Ovary (tissue), 3 donors: ENCODE data around the gene ATP23.

ENCODE experiments used
- CTCF ChIP-seq, 3 donors: fragments of 450-650 bp in 2 of 3; fragments of 200-600 bp in 1 of 3; IDR thresholded peaks; one replicate each; pipeline versions ENCODE4 v1.5.1 to v1.8.0; 2016 to 2022; ENCODE audit warnings: antibody characterized with exemption in 3 of 3, mild to moderate bottlenecking in 1 of 3
- POLR2A ChIP-seq: fragments of 450-650 bp; IDR thresholded peaks from one replicate; pipeline ENCODE4 v1.6.1; 2017; ENCODE audit warnings: antibody characterized with exemption, mild to moderate bottlenecking, moderate library complexity
- donor health status: DM: no; HTN: no; CAD: no.

- TF ChIP-seq CTCF (IDR thresholded peaks at IDR 0.05) = no peak
- TF ChIP-seq POLR2A = no peak
These were observed 42.9 kb upstream of the ATP23 start for GRCh38 chr12:57898308-57898970.
